ENCODE measurements around the gene FMNL1. TPM values are rescaled to one million over a fixed set of nuclear protein-coding genes. Genes with fewer than 3 reads are reported as not detected.

FMNL1 gene
- polyA plus RNA-seq, 2 donors, result 4.3 to 5.2 TPM

DNA sequence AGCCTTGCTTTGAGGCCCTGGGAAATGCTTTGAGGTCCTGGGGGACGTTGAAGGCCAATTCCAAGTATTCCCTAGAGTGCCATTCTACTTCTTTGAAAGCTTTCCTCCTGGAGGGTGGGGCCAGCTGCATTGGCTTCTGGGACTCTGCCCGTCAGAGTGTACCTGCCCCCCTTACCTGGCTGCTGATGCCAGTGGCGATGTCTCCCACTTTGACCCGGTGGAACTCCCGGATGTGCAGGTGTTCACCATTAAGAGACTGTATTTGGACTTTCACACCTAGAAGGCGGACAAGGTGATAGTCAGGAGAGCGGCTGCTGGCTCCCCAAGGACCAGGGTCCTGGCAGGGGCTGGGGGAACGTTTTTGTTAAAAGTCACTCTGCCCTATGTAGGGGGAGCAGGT lies 43.3 kb downstream of the FMNL1 start:
- Histone ChIP-seq H3K27ac (ENCODE audit: low read depth in 2 of 2, low read length in 1 of 2) (no peak overlapping the region), H3K4me1 (ENCODE audit: control insufficient read depth in 2 of 2, insufficient read depth in 2 of 2, low read length in 1 of 2) (peaks cover 9 to 11% of the 10 kb centered on the region in 2 donors), H3K4me3 (ENCODE audit: low read depth in 1 of 2, low read length in 2 of 2) (no peak overlapping the region), H3K27me3 (ENCODE audit: control insufficient read depth in 1 of 2, insufficient read depth in 2 of 2, low read length in 2 of 2) (no peaks in the 10 kb centered on the region), H3K9me3 (ENCODE audit: control insufficient read depth in 2 of 2, insufficient read depth in 1 of 2, low read depth in 1 of 2, low read length in 1 of 2) (no peaks in the 10 kb centered on the region), H3K36me3 (ENCODE audit: control insufficient read depth in 2 of 2, insufficient read depth in 2 of 2, low read length in 1 of 2) (peaks cover 28 to 47% of the 10 kb centered on the region in 2 donors)
- WGBS, 2 donors, result 68 to 79% methylated on average over 8 of the region's 8 CpGs

DNA sequence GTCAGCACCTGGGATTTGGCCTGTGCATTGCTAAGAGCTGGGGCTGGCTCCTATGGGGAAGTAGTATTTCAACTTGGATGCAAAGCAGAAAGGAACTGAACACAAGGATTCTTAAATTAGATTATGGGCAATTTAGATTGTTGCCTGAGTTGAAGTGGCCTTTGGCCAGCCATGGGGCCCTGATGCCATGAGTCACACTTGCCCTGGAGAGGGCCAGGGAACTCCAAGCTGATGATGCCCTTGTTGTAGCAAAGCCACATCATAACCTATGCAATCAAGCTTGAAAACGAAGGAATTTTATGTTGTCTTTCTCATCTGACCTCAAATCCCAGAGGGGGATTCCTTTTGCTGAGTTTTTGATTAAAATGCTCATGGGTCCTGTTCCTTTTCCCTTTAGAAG lies 44.1 kb downstream of the FMNL1 start:
- Histone ChIP-seq H3K9me3 (ENCODE audit: control insufficient read depth in 2 of 2, insufficient read depth in 1 of 2, low read depth in 1 of 2, low read length in 1 of 2) (no peaks in the 10 kb centered on the region), H3K27ac (ENCODE audit: low read depth in 2 of 2, low read length in 1 of 2) (no peak overlapping the region), H3K27me3 (ENCODE audit: control insufficient read depth in 1 of 2, insufficient read depth in 2 of 2, low read length in 2 of 2) (no peaks in the 10 kb centered on the region), H3K4me1 (ENCODE audit: control insufficient read depth in 2 of 2, insufficient read depth in 2 of 2, low read length in 1 of 2) (peaks cover 9 to 11% of the 10 kb centered on the region in 2 donors), H3K36me3 (ENCODE audit: control insufficient read depth in 2 of 2, insufficient read depth in 2 of 2, low read length in 1 of 2) (peaks cover 36 to 55% of the 10 kb centered on the region in 2 donors), H3K4me3 (ENCODE audit: low read depth in 1 of 2, low read length in 2 of 2) (no peak overlapping the region)
- 47 to 48% methylated on average over 1 of the region's 1 CpG for WGBS, 2 donors

DNA sequence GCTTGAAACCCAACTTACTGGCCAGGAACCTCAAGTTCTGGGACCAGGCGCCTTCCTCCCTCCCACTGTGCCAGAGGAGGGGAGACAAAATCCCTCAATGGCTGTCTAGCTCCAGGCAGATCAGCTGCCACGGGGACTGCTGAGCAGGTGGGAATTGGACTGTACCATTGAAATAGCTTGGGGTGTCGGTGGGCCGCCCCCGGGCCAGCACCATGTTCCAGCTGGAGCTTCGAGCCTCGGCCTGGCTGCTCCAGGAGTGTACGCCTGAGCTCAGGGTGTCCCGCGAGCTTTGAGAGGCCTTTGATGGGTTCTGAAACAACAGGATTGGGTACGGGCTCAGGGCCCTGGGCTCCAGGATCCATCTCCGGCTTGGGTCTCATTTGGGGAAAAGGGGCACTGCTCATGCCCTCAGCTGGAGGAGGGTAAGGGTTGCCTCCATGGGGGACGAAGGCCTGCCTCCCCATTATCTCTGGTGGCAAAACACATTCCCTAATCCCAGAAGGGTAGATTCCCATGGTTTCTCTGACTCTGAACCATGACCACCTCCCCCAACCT lies 44.8 kb downstream of the FMNL1 start:
- peaks cover 9 to 11% of the 10 kb centered on the region in 2 donors for H3K4me1 ChIP-seq (ENCODE audit: control insufficient read depth in 2 of 2, insufficient read depth in 2 of 2, low read length in 1 of 2)
- no peak overlapping the region for H3K4me3 ChIP-seq (ENCODE audit: low read depth in 1 of 2, low read length in 2 of 2)
- H3K9me3 ChIP-seq (ENCODE audit: control insufficient read depth in 2 of 2, insufficient read depth in 1 of 2, low read depth in 1 of 2, low read length in 1 of 2), result no peaks in the 10 kb centered on the region
- no peaks in the 10 kb centered on the region for H3K27me3 ChIP-seq (ENCODE audit: control insufficient read depth in 1 of 2, insufficient read depth in 2 of 2, low read length in 2 of 2)
- H3K36me3 ChIP-seq (ENCODE audit: control insufficient read depth in 2 of 2, insufficient read depth in 2 of 2, low read length in 1 of 2), result peaks cover 38 to 58% of the 10 kb centered on the region in 2 donors
- 91% methylated on average over 13 of the region's 13 CpGs for WGBS, 2 donors
- H3K27ac ChIP-seq (ENCODE audit: low read depth in 2 of 2, low read length in 1 of 2), result no peak overlapping the region

DNA sequence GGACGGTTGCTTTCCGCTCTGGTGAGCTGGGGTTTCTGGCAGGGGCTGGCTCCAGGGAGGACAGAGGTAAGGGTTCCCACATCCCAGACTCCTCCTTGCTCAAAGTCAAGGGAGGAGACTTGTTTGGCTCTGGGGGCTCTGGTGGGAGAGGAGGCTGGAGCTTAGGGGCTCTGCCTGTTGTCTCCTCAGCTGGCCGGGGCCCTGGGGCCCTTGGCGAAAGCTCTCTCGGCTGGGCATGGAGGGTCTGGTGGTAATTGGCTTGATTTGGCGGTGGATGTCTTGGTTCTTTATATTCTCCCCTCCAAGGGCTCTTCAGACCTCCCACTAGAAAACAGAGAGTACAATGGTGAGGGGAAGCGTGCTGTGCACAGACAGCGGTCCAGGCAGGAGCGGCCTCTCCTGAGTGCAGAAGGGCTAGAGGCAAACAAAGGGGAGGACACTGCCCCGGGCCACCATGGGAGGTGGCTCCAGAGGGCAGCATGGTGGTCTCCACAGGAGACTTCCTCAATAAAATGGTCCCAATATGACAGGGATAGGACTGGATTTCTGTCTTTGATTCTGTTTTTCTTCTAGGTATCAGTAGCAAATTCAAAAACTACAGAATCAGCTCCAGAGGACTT lies 45.9 kb downstream of the FMNL1 start:
- H3K27me3 ChIP-seq (ENCODE audit: control insufficient read depth in 1 of 2, insufficient read depth in 2 of 2, low read length in 2 of 2), result no peaks in the 10 kb centered on the region
- H3K27ac ChIP-seq (ENCODE audit: low read depth in 2 of 2, low read length in 1 of 2), result no peak overlapping the region
- no peaks in the 10 kb centered on the region for H3K9me3 ChIP-seq (ENCODE audit: control insufficient read depth in 2 of 2, insufficient read depth in 1 of 2, low read depth in 1 of 2, low read length in 1 of 2)
- H3K4me1 ChIP-seq (ENCODE audit: control insufficient read depth in 2 of 2, insufficient read depth in 2 of 2, low read length in 1 of 2), result peaks cover 4 to 6% of the 10 kb centered on the region in 2 donors
- 95% methylated on average over 10 of the region's 10 CpGs for WGBS, 2 donors
- H3K4me3 ChIP-seq (ENCODE audit: low read depth in 1 of 2, low read length in 2 of 2), result no peak overlapping the region
- H3K36me3 ChIP-seq (ENCODE audit: control insufficient read depth in 2 of 2, insufficient read depth in 2 of 2, low read length in 1 of 2), result peaks cover 38 to 59% of the 10 kb centered on the region in 2 donors

DNA sequence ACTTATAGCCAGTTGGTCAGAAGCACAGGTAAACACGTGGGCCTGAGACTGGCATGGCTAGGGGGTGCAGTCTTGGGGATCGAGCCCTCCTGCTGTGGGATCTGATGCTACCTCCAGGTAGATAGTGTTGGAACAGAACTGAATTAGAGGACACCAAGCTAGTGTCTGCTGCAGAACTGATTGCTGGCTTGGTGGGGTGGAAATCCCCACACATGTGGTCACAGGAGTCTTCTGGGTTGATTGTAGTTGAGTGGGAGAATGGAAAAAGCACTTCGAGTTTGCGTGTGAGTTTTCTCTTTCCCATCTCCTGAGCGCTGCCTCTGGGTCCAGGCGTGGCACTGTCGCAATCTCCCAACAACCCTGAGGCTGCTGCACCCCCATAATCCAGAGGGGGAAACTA lies 48.2 kb downstream of the FMNL1 start:
- Histone ChIP-seq H3K27ac (ENCODE audit: low read depth in 2 of 2, low read length in 1 of 2) (no peak overlapping the region), H3K4me1 (ENCODE audit: control insufficient read depth in 2 of 2, insufficient read depth in 2 of 2, low read length in 1 of 2) (no peaks in the 10 kb centered on the region), H3K36me3 (ENCODE audit: control insufficient read depth in 2 of 2, insufficient read depth in 2 of 2, low read length in 1 of 2) (peaks cover 47 to 60% of the 10 kb centered on the region in 2 donors), H3K4me3 (ENCODE audit: low read depth in 1 of 2, low read length in 2 of 2) (no peak overlapping the region), H3K9me3 (ENCODE audit: control insufficient read depth in 2 of 2, insufficient read depth in 1 of 2, low read depth in 1 of 2, low read length in 1 of 2) (no peaks in the 10 kb centered on the region), H3K27me3 (ENCODE audit: control insufficient read depth in 1 of 2, insufficient read depth in 2 of 2, low read length in 2 of 2) (no peaks in the 10 kb centered on the region)
- WGBS, 2 donors, result 81 to 88% methylated on average over 7 of the region's 7 CpGs

DNA sequence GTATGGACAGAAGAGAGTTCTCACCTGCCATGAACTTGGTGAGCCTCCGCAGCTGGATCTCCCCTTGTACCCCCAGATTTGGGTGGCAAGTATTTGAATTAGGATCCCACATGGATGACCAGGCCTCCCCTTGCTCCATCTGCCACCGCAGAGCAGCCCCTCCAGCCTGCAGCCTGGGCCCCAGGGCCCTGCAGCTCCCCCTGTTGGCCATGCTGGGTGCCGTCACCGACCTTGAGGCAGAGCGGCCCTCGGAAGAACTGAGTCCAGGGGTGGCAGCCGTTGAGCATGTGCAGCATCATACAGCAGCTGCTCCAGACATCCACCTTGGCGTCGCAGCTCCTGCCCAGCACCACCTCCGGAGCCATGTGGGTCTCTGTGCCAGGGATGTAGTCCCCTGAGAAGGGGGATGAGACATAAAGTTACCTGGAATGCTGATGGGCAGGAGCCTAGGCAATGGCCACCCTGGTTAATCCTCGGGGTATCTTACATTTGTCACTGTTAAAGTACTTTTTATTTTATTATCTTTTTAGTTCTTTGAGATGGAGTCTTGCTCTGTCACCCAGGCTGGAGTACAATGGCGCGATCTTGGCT lies 49.2 kb downstream of the FMNL1 start:
- H3K36me3 ChIP-seq (ENCODE audit: control insufficient read depth in 2 of 2, insufficient read depth in 2 of 2, low read length in 1 of 2), result peaks cover 42 to 59% of the 10 kb centered on the region in 2 donors
- H3K27ac ChIP-seq (ENCODE audit: low read depth in 2 of 2, low read length in 1 of 2), result no peak overlapping the region
- H3K4me1 ChIP-seq (ENCODE audit: control insufficient read depth in 2 of 2, insufficient read depth in 2 of 2, low read length in 1 of 2), result no peaks in the 10 kb centered on the region
- no peaks in the 10 kb centered on the region for H3K27me3 ChIP-seq (ENCODE audit: control insufficient read depth in 1 of 2, insufficient read depth in 2 of 2, low read length in 2 of 2)
- H3K9me3 ChIP-seq (ENCODE audit: control insufficient read depth in 2 of 2, insufficient read depth in 1 of 2, low read depth in 1 of 2, low read length in 1 of 2), result no peaks in the 10 kb centered on the region
- H3K4me3 ChIP-seq (ENCODE audit: low read depth in 1 of 2, low read length in 2 of 2), result no peak overlapping the region
- WGBS, 2 donors, result 79% methylated on average over 13 of the region's 13 CpGs

DNA sequence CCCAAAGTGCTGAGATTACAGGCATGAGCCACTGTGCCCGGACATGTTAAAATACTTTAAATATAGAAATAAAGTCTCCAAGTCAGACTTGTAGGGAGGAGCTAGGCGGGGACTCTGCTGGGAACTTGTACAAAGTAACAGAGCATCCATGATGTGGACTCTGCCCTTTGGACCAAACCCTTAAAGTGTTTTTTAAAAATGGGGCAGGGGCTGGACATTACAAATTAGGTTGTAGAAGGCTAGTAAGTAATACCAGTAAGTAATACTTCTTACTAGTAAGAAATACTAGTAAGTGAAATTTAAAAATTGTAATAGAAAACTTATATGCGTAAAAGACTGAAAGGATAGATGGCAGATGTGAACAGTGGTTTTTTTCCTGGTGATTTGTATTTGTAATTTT lies 49.9 kb downstream of the FMNL1 start:
- WGBS, 2 donors, result 79 to 86% methylated on average over 3 of the region's 3 CpGs
- H3K27ac ChIP-seq (ENCODE audit: low read depth in 2 of 2, low read length in 1 of 2), result no peak overlapping the region
- peaks cover 36 to 55% of the 10 kb centered on the region in 2 donors for H3K36me3 ChIP-seq (ENCODE audit: control insufficient read depth in 2 of 2, insufficient read depth in 2 of 2, low read length in 1 of 2)
- H3K9me3 ChIP-seq (ENCODE audit: control insufficient read depth in 2 of 2, insufficient read depth in 1 of 2, low read depth in 1 of 2, low read length in 1 of 2), result no peaks in the 10 kb centered on the region
- no peaks in the 10 kb centered on the region for H3K4me1 ChIP-seq (ENCODE audit: control insufficient read depth in 2 of 2, insufficient read depth in 2 of 2, low read length in 1 of 2)
- H3K4me3 ChIP-seq (ENCODE audit: low read depth in 1 of 2, low read length in 2 of 2), result no peak overlapping the region
- H3K27me3 ChIP-seq (ENCODE audit: control insufficient read depth in 1 of 2, insufficient read depth in 2 of 2, low read length in 2 of 2), result no peaks in the 10 kb centered on the region

DNA sequence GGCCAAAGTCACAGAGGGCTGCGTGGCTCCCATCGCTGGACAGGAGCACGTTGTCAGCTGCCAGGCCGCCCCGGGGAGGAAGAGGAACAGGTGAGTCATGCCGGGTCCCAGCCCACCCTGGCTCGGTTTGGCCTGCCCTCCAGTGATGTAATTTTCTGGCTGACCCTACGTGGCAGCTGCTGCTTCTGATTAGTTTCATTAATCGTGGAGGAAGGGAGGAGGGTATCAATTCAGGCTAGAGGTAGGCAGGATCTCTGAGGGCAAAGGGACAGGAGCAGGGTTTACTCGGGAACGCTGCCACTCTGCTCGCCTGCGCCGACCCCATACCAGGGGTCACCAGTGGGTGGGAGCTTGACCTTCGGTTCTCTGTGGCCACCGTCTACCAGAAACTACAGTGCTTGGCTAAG lies 51.9 kb downstream of the FMNL1 start:
- Histone ChIP-seq H3K9me3 (ENCODE audit: control insufficient read depth in 2 of 2, insufficient read depth in 1 of 2, low read depth in 1 of 2, low read length in 1 of 2) (no peaks in the 10 kb centered on the region), H3K4me3 (ENCODE audit: low read depth in 1 of 2, low read length in 2 of 2) (no peak overlapping the region), H3K36me3 (ENCODE audit: control insufficient read depth in 2 of 2, insufficient read depth in 2 of 2, low read length in 1 of 2) (peaks cover 31 to 39% of the 10 kb centered on the region in 2 donors), H3K4me1 (ENCODE audit: control insufficient read depth in 2 of 2, insufficient read depth in 2 of 2, low read length in 1 of 2) (no peaks in the 10 kb centered on the region), H3K27me3 (ENCODE audit: control insufficient read depth in 1 of 2, insufficient read depth in 2 of 2, low read length in 2 of 2) (no peaks in the 10 kb centered on the region), H3K27ac (ENCODE audit: low read depth in 2 of 2, low read length in 1 of 2) (no peak overlapping the region)
- WGBS, 2 donors, result 64 to 75% methylated on average over 16 of the region's 16 CpGs

DNA sequence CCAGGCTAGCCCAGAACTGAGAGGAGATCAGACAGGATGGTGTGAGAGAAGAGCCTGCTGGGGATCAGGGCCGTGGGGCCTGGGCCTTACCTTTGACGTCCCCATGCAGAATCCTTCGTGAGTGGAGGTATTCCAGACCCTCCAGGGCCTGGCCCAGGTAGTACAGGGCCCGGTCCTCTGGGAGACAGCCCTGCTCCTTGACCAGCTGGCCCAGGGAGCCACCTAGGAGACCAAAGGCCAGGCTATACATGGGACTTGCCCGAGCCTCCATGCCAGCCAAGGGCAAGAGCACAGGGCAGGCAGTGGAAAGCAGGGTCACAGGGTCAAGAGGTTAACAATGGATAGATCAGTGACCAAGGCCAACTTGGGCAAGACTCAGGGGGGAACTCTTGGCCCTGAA lies 52.3 kb downstream of the FMNL1 start:
- Histone ChIP-seq H3K4me1 (ENCODE audit: control insufficient read depth in 2 of 2, insufficient read depth in 2 of 2, low read length in 1 of 2) (no peaks in the 10 kb centered on the region), H3K36me3 (ENCODE audit: control insufficient read depth in 2 of 2, insufficient read depth in 2 of 2, low read length in 1 of 2) (peaks cover 31 to 37% of the 10 kb centered on the region in 2 donors), H3K27ac (ENCODE audit: low read depth in 2 of 2, low read length in 1 of 2) (no peak overlapping the region), H3K9me3 (ENCODE audit: control insufficient read depth in 2 of 2, insufficient read depth in 1 of 2, low read depth in 1 of 2, low read length in 1 of 2) (no peaks in the 10 kb centered on the region), H3K4me3 (ENCODE audit: low read depth in 1 of 2, low read length in 2 of 2) (no peak overlapping the region), H3K27me3 (ENCODE audit: control insufficient read depth in 1 of 2, insufficient read depth in 2 of 2, low read length in 2 of 2) (no peaks in the 10 kb centered on the region)
- WGBS, 2 donors, result 84 to 87% methylated on average over 5 of the region's 5 CpGs

DNA sequence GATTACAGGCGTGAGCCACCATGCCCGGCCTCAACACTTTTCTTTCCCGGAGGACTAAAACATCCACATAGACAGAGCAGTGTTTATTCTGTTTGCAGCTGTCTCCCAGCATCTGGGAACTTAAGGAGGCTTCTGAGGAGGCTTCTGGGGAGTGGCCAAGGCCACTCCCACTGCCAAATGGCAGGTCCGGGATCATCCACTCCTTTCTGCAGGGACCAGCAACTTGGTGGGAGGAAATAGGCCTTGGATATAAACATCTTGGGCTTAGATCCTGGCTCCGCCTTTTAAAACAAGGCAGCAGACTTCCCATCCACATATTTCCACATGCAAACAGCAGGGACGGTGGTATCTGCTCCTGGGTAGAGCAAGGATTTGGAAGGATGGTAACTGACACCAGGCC lies 54.3 kb downstream of the FMNL1 start:
- no peak overlapping the region for H3K4me3 ChIP-seq (ENCODE audit: low read depth in 1 of 2, low read length in 2 of 2)
- H3K27me3 ChIP-seq (ENCODE audit: control insufficient read depth in 1 of 2, insufficient read depth in 2 of 2, low read length in 2 of 2), result no peaks in the 10 kb centered on the region
- H3K36me3 ChIP-seq (ENCODE audit: control insufficient read depth in 2 of 2, insufficient read depth in 2 of 2, low read length in 1 of 2), result peaks cover 15 to 24% of the 10 kb centered on the region in 2 donors
- no peaks in the 10 kb centered on the region for H3K9me3 ChIP-seq (ENCODE audit: control insufficient read depth in 2 of 2, insufficient read depth in 1 of 2, low read depth in 1 of 2, low read length in 1 of 2)
- no peaks in the 10 kb centered on the region for H3K4me1 ChIP-seq (ENCODE audit: control insufficient read depth in 2 of 2, insufficient read depth in 2 of 2, low read length in 1 of 2)
- peak overlapping the region in 1 of 2 donors; percentile 20 for H3K27ac ChIP-seq (ENCODE audit: low read depth in 2 of 2, low read length in 1 of 2)
- whole genome bisulfite sequencing, 2 donors, result 54 to 63% methylated on average over 6 of the region's 6 CpGs
